Breast epithelium (tissue), 4 donors: ENCODE measurements around the gene GAB2. TPM values are rescaled to one million over a fixed set of nuclear protein-coding genes. Genes with fewer than 3 reads are reported as not detected.

ENCODE experiments used
- DNase-seq, 2 donors: peaks; one replicate each; pipeline ENCODE4 v3.0.0-alpha.2; 2019; ENCODE audit warnings: low spot score in 2 of 2
- H3K27ac ChIP-seq, 2 donors: fragments of 200-600 bp; sonication (generic) in 1 of 2; one replicate each; pipeline ENCODE4 v1.5.1; 2016 to 2019; ENCODE audit warnings: mild to moderate bottlenecking in 1 of 2
- H3K27me3 ChIP-seq, 2 donors: fragments of 200-600 bp; sonication (generic) in 1 of 2; one replicate each; pipeline versions ENCODE4 v1.5.1 to v1.6.0; 2017 to 2019; ENCODE audit warnings: control low read depth in 1 of 2, mild to moderate bottlenecking in 1 of 2
- H3K36me3 ChIP-seq: fragments of 200-600 bp; one replicate; pipeline ENCODE4 v1.5.1; 2019
- H3K4me1 ChIP-seq, 2 donors: fragments of 200-600 bp; sonication (generic); one replicate each; pipeline ENCODE4 v1.5.1; 2016 to 2019; ENCODE audit warnings: control low read depth in 1 of 2
- H3K4me3 ChIP-seq, 3 donors: fragments of 200-600 bp; sonication (generic); 1 replicate in 2 of 3; 2 replicates in 1 of 3; pipeline ENCODE4 v1.5.1; 2016 to 2019; ENCODE audit warnings: mild to moderate bottlenecking in 3 of 3, moderate library complexity in 2 of 3
- H3K9me3 ChIP-seq, 2 donors: fragments of 200-600 bp; sonication (generic) in 1 of 2; one replicate each; pipeline ENCODE4 v1.5.1; 2016 to 2019; ENCODE audit warnings: control low read depth in 1 of 2
- POLR2A ChIP-seq: fragments of 450-650 bp; IDR thresholded peaks from one replicate; pipeline ENCODE4 v1.6.1; 2016; ENCODE audit warnings: antibody characterized with exemption, mild to moderate bottlenecking, moderate library complexity
- POLR2AphosphoS5 ChIP-seq, 3 donors: sonication (generic); formaldehyde crosslinking; IDR thresholded peaks; one replicate each; pipeline ENCODE4 v1.6.1; 2017; ENCODE audit warnings: antibody characterized with exemption in 3 of 3
- intact Hi-C: fragments of 100-400 bp; cut with DNase I; formaldehyde crosslinking; loops from one replicate; pipeline ENCODE4 v1.15.1; 2023; ENCODE audit warnings: low total_unique reads
- total RNA-seq, 3 donors: library from RNA; depleted of rRNA; stranded (reverse); fragments of >200 nt; gene quantifications; one replicate each; pipeline ENCODE4 v1.1.0, GENCODE V29; 2016
- TF ChIP-seq, protein P1 (sequence below), 3 donors: fragments of 450-650 bp; IDR thresholded peaks; one replicate each; pipeline ENCODE4 v1.5.1; 2016 to 2017; ENCODE audit warnings: antibody characterized with exemption in 3 of 3, mild to moderate bottlenecking in 3 of 3, moderate library complexity in 3 of 3

The GAB2 gene
- total RNA-seq, 3 donors from 2014 or later, result 22.9 to 43.8 (median 24.9) TPM

GRCh38 chr11:78350091-78350645, 67.5 kb downstream of the GAB2 start:
- H3K4me3 ChIP-seq, result peak overlapping the region; percentile 3 to 24 (median 3)
- no peaks in the 10 kb centered on the region for H3K9me3 ChIP-seq
- TF ChIP-seq POLR2A (no peak), POLR2AphosphoS5 (IDR thresholded peaks at IDR 0.05) (no peak)
- intact Hi-C loops, result no loop called here
- H3K36me3 ChIP-seq, result no peaks in the 10 kb centered on the region
- H3K27ac ChIP-seq, result peak overlapping the region; percentile 69 to 70
- peaks cover 0 to 20% of the 10 kb centered on the region in 2 donors for H3K4me1 ChIP-seq
- H3K27me3 ChIP-seq, result no peaks in the 10 kb centered on the region
- no peak for DNase-seq

- no peak for TF ChIP-seq POLR2A
- TF ChIP-seq, protein P1, sequence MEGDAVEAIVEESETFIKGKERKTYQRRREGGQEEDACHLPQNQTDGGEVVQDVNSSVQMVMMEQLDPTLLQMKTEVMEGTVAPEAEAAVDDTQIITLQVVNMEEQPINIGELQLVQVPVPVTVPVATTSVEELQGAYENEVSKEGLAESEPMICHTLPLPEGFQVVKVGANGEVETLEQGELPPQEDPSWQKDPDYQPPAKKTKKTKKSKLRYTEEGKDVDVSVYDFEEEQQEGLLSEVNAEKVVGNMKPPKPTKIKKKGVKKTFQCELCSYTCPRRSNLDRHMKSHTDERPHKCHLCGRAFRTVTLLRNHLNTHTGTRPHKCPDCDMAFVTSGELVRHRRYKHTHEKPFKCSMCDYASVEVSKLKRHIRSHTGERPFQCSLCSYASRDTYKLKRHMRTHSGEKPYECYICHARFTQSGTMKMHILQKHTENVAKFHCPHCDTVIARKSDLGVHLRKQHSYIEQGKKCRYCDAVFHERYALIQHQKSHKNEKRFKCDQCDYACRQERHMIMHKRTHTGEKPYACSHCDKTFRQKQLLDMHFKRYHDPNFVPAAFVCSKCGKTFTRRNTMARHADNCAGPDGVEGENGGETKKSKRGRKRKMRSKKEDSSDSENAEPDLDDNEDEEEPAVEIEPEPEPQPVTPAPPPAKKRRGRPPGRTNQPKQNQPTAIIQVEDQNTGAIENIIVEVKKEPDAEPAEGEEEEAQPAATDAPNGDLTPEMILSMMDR (IDR thresholded peaks at IDR 0.05), result no peak
- no peak for TF ChIP-seq POLR2AphosphoS5 (IDR thresholded peaks at IDR 0.05)
- no peak for DNase-seq
- H3K27ac ChIP-seq, result peak overlapping the region; percentile 69 to 70
- no peaks in the 10 kb centered on the region for H3K9me3 ChIP-seq
- H3K4me1 ChIP-seq, result peaks cover 0 to 20% of the 10 kb centered on the region in 2 donors
- peak overlapping the region in 1 of 3 donors; percentile 24 for H3K4me3 ChIP-seq
- no peaks in the 10 kb centered on the region for H3K27me3 ChIP-seq
- H3K36me3 ChIP-seq, result no peaks in the 10 kb centered on the region
- intact Hi-C loops, result no loop called here
Observed at GRCh38 chr11:78349624-78350023, 68.0 kb downstream of the GAB2 start.

- intact Hi-C loops, result no loop called here
- H3K4me3 ChIP-seq, result no peak overlapping the region
- H3K27ac ChIP-seq, result peak overlapping the region; percentile 39 to 69
- H3K36me3 ChIP-seq, result no peaks in the 10 kb centered on the region
- peaks cover 0 to 20% of the 10 kb centered on the region in 2 donors for H3K4me1 ChIP-seq
- H3K27me3 ChIP-seq, result no peaks in the 10 kb centered on the region
- H3K9me3 ChIP-seq, result no peaks in the 10 kb centered on the region
- TF ChIP-seq POLR2AphosphoS5 (IDR thresholded peaks at IDR 0.05) (no peak), POLR2A (no peak)
- TF ChIP-seq, protein P1 (IDR thresholded peaks at IDR 0.05), result no peak
- no peak for DNase-seq
Observed at GRCh38 chr11:78349114-78349513, 68.5 kb downstream of the GAB2 start.

DNA sequence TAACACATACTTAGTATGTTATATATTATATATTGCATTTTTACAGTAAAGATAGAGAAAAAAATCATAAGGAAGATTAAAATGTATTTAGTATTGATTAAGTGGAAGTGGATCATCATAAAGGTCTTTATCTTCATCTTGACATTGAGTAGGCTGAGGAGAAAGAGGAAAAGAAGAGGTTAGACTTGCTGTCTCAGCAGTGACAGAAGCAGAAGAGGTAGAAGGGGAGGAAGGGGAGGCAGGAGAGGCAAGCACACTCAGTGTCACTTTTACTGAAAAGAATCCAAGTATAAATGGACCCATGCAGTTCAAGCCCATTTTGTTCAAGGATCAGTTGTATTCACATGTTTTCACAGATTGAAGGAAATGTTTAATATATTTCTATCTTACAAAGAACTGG, 69.7 kb downstream of the GAB2 start:
- H3K36me3 ChIP-seq, result no peaks in the 10 kb centered on the region
- no peaks in the 10 kb centered on the region for H3K9me3 ChIP-seq
- no peaks in the 10 kb centered on the region for H3K27me3 ChIP-seq
- H3K4me3 ChIP-seq, result no peak overlapping the region
- no peak overlapping the region for H3K27ac ChIP-seq
- H3K4me1 ChIP-seq, result peaks cover 0 to 20% of the 10 kb centered on the region in 2 donors
- TF ChIP-seq POLR2A (no peak), POLR2AphosphoS5 (IDR thresholded peaks at IDR 0.05) (no peak)
- TF ChIP-seq, protein P1 (IDR thresholded peaks at IDR 0.05), result no peak
- no peak for DNase-seq
- intact Hi-C loops, result no loop called here

GRCh38 chr11:78346799-78347198, 70.8 kb downstream of the GAB2 start:
- TF ChIP-seq, protein P1 (IDR thresholded peaks at IDR 0.05), result no peak
- TF ChIP-seq POLR2A (no peak), POLR2AphosphoS5 (IDR thresholded peaks at IDR 0.05) (no peak)
- H3K9me3 ChIP-seq, result no peaks in the 10 kb centered on the region
- H3K27ac ChIP-seq, result no peak overlapping the region
- H3K36me3 ChIP-seq, result no peaks in the 10 kb centered on the region
- H3K27me3 ChIP-seq, result no peaks in the 10 kb centered on the region
- H3K4me3 ChIP-seq, result no peak overlapping the region
- no peak for DNase-seq
- peaks cover 0 to 20% of the 10 kb centered on the region in 2 donors for H3K4me1 ChIP-seq
- intact Hi-C loops, result no loop called here
